ENCODE results near the gene PTPRD. TPM values are rescaled to one million over a fixed set of nuclear protein-coding genes. Genes with fewer than 3 reads are reported as not detected.

PTPRD gene
- total RNA-seq, 4 donors from 2014 or later, result 0.78 to 11.7 (median 1.6) TPM

DNA sequence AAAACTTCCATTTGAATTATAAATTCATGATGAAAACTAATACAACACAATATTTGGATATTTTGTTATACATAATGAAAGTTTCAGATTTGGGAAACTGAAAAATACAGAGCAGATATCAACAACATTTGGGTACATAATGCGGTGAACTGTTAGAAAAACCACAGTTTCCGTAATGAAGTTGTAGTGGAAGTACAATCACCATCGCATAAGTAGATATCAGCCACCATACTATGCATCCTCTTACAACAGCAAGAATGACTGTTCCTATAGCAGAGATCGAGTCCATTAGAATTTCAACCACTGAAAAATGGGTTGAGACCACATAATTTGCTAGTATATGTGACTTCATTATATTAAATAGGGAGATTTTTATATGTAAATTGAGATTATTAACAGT lies 2043.0 kb downstream of the PTPRD start:
- Histone ChIP-seq H3K27me3 (no peaks in the 10 kb centered on the region), H3K4me3 (no peak overlapping the region), H3K4me1 (no peaks in the 10 kb centered on the region), H3K9me3 (no peaks in the 10 kb centered on the region), H3K27ac (no peak overlapping the region), H3K36me3 (no peaks in the 10 kb centered on the region)
- TF ChIP-seq, protein P1, sequence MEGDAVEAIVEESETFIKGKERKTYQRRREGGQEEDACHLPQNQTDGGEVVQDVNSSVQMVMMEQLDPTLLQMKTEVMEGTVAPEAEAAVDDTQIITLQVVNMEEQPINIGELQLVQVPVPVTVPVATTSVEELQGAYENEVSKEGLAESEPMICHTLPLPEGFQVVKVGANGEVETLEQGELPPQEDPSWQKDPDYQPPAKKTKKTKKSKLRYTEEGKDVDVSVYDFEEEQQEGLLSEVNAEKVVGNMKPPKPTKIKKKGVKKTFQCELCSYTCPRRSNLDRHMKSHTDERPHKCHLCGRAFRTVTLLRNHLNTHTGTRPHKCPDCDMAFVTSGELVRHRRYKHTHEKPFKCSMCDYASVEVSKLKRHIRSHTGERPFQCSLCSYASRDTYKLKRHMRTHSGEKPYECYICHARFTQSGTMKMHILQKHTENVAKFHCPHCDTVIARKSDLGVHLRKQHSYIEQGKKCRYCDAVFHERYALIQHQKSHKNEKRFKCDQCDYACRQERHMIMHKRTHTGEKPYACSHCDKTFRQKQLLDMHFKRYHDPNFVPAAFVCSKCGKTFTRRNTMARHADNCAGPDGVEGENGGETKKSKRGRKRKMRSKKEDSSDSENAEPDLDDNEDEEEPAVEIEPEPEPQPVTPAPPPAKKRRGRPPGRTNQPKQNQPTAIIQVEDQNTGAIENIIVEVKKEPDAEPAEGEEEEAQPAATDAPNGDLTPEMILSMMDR (IDR thresholded peaks at IDR 0.05 in 4 of 5, conservative IDR thresholded peaks at IDR 0.05 in 1 of 5), result no peak
- no peak for TF ChIP-seq POLR2A (IDR thresholded peaks at IDR 0.05)
- in situ Hi-C loops (cut with MboI; ENCODE audit: low sequenced_read_pairs in 4 of 4) (no loop called here), intact Hi-C loops (cut with DNase I; ENCODE audit: low total_unique reads) (no loop called here)
- ATAC-seq (no peak), DNase-seq (no peak)

DNA sequence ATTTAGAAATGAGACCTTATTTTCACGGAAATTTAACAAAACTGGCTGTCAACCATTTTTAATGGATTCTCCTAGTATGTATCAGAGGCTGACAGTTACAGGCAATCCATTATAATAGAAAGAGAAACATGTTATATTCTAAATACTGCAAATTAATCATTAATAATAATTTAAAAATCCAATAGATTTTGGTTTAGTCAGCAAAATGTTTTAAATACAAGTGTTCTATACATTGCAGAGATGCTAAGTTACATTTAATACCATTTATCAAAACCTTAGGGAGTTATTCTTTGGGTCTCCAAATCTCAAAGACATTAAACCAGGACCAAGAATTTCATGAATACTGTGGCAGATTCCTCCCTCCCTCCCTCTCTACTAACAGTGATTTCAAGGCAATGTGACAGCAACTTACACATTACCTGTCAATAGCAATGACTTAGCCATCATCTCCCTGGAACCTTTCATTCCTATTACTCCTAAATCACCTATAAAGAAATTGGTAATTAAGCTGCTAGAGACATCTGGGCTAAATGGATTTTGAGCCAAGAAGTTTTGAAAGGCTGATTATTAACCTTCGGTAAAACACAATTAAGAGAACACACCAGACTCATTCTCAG lies 2044.7 kb downstream of the PTPRD start:
- Histone ChIP-seq H3K27me3 (no peaks in the 10 kb centered on the region), H3K4me3 (no peak overlapping the region), H3K4me1 (no peaks in the 10 kb centered on the region), H3K36me3 (no peaks in the 10 kb centered on the region), H3K27ac (no peak overlapping the region), H3K9me3 (no peaks in the 10 kb centered on the region)
- TF ChIP-seq POLR2A (IDR thresholded peaks at IDR 0.05), result no peak
- TF ChIP-seq, protein P1 (IDR thresholded peaks at IDR 0.05 in 4 of 5, conservative IDR thresholded peaks at IDR 0.05 in 1 of 5), result no peak
- DNase-seq (no peak), ATAC-seq (no peak)
- in situ Hi-C loops (cut with MboI; ENCODE audit: low sequenced_read_pairs in 4 of 4) (no loop called here), intact Hi-C loops (cut with DNase I; ENCODE audit: low total_unique reads) (no loop called here)

DNA sequence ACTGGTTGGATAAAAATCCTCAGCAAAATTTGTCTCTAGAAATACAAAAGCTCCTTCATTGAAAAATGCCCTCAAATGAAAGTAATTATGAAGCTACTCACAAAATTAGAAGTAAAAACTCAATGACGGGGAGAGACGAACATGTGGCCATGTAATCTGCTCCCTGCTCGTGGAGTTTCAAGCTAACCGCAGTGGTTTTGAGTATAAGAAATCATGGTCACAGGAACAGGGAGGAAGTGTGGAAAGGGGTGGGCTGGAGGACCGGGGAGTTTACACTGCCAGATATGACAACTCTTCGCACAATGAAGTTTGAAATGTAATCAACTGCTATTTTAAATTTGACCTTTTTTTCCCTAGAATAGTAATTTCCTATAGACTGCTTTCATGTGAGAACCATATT lies 2047.8 kb downstream of the PTPRD start:
- H3K36me3 ChIP-seq, result no peaks in the 10 kb centered on the region
- no peak for DNase-seq
- in situ Hi-C loops (cut with MboI; ENCODE audit: low sequenced_read_pairs in 4 of 4) (no loop called here), intact Hi-C loops (cut with DNase I; ENCODE audit: low total_unique reads) (loop anchor here (2.0 kb wide), 1 partner anchor 34 kb away; no protein-coding TSS in a partner anchor)
- no peaks in the 10 kb centered on the region for H3K27me3 ChIP-seq
- no peak overlapping the region for H3K27ac ChIP-seq
- no peak for TF ChIP-seq POLR2A (IDR thresholded peaks at IDR 0.05)
- TF ChIP-seq, protein P1 (IDR thresholded peaks at IDR 0.05 in 4 of 5, conservative IDR thresholded peaks at IDR 0.05 in 1 of 5), result no peak
- H3K4me1 ChIP-seq, result no peaks in the 10 kb centered on the region
- H3K4me3 ChIP-seq, result no peak overlapping the region
- H3K9me3 ChIP-seq, result no peaks in the 10 kb centered on the region
- ATAC-seq, result no peak

DNA sequence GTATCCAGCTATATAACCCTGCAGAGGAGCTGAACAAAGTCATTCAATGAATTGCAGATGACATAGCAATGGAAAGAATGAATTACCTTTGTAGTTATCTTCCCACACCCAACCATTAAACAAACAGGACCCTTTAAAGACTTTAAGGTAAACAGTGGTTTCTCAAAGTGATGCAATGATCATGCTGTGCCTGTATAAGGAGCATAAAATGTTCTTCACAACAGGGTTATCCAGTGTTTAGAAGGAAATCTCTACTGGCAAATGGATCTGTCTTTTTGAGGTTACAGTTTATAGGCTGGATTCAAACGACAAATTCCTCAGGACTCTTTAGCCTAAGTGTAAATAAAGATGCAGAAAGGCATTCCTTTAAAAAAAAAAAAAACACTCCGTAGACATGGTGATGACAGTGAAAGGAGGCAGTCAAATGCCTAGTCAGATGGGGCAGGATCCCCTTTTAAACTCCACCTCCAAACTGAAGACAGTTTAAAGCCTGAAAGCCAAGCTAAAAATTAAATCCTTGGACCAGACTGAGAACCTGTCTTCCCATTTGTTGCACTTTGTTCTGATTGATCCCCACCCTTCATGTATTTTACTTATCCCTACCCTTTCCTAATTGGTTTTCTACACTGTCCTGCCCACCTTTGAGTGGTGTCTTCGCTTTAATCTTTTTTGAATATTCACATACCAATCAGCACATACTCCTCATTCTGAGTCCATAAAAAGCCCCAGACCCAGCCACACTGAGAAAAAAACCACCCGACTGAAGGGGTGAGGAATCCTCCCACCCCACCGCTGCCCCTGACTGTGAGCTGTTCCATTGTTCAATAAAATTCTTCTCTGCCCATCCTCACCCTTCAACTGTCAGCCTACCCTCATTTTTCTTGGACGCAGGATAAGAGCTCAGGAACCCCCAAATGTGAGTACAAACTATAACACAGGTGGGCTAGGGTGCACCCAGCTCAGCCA lies 2052.0 kb downstream of the PTPRD start:
- H3K27me3 ChIP-seq, result no peaks in the 10 kb centered on the region
- no peak overlapping the region for H3K27ac ChIP-seq
- H3K9me3 ChIP-seq, result no peaks in the 10 kb centered on the region
- no peaks in the 10 kb centered on the region for H3K4me1 ChIP-seq
- ATAC-seq (no peak), DNase-seq (no peak)
- in situ Hi-C loops (cut with MboI; ENCODE audit: low sequenced_read_pairs in 4 of 4), result no loop called here
- no peak for TF ChIP-seq POLR2A (IDR thresholded peaks at IDR 0.05)
- TF ChIP-seq, protein P1 (IDR thresholded peaks at IDR 0.05 in 4 of 5, conservative IDR thresholded peaks at IDR 0.05 in 1 of 5), result no peak
- intact Hi-C loops (cut with DNase I; ENCODE audit: low total_unique reads), result no loop called here
- H3K4me3 ChIP-seq, result no peak overlapping the region
- no peaks in the 10 kb centered on the region for H3K36me3 ChIP-seq
